Breast epithelium (tissue), 3 donors: ENCODE results near the gene SLC1A5.

Source experiments
- CTCF ChIP-seq, 3 donors: fragments of 450-650 bp; IDR thresholded peaks; one replicate each; pipeline ENCODE4 v1.5.1; 2016 to 2017; ENCODE audit warnings: antibody characterized with exemption in 3 of 3, mild to moderate bottlenecking in 3 of 3, moderate library complexity in 3 of 3
- POLR2A ChIP-seq: fragments of 450-650 bp; IDR thresholded peaks from one replicate; pipeline ENCODE4 v1.6.1; 2016; ENCODE audit warnings: antibody characterized with exemption, mild to moderate bottlenecking, moderate library complexity
- POLR2AphosphoS5 ChIP-seq, 3 donors: sonication (generic); formaldehyde crosslinking; IDR thresholded peaks; one replicate each; pipeline ENCODE4 v1.6.1; 2017; ENCODE audit warnings: antibody characterized with exemption in 3 of 3

GRCh38 chr19:46791944-46792343, 3.5 kb upstream of the SLC1A5 start:
- TF ChIP-seq CTCF (IDR thresholded peaks at IDR 0.05) (no peak), POLR2A (no peak), POLR2AphosphoS5 (IDR thresholded peaks at IDR 0.05) (no peak)
